Measurements from ENCODE around the gene LRRK1.

The LRRK1 gene

DNA sequence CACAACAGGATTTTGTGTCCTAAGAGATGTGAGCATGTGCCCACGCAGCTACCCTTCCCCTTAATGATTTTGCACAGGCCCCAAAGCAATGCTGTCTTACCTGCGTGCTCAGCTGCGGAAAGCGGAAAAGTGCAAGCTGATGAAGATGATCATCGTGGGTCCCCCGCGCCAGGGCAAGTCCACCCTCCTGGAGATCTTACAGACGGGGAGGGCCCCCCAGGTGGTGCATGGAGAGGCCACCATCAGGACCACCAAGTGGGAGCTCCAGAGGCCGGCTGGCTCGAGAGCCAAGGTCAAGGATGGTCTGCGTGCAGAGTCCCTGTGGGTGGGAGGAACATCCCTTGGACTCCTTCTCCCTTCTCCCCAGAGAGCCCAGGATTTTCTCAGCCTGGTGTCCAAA is 103.1 kb downstream of the LRRK1 start:
- Histone ChIP-seq H3K79me2 (ENCODE audit: control insufficient read depth, low read length) (no peaks in the 10 kb centered on the region), H3K4me1 (ENCODE audit: control insufficient read depth, low read length) (no peaks in the 10 kb centered on the region), H3K36me3 (ENCODE audit: control insufficient read depth, low read length) (peaks cover 100% of the 10 kb centered on the region), H3F3A (ENCODE audit: control insufficient read depth, insufficient read depth) (no peaks in the 10 kb centered on the region), H3K4me2 (ENCODE audit: low read length) (no peak overlapping the region), H3K27ac (ENCODE audit: low read depth, low read length) (no peak overlapping the region), H3K27me3 (ENCODE audit: control insufficient read depth, low read length) (no peaks in the 10 kb centered on the region), H3K9me3 (ENCODE audit: control insufficient read depth, insufficient read depth, low read length) (no peaks in the 10 kb centered on the region), H3K9me2 (replicated peaks; ENCODE audit: control insufficient read depth, low read length) (no peaks in the 10 kb centered on the region), H3K4me3 (ENCODE audit: low read length) (no peak overlapping the region), H4K20me1 (ENCODE audit: control insufficient read depth, insufficient read depth, low read depth, low read length) (no peaks in the 10 kb centered on the region)
- TF ChIP-seq, protein P1, sequence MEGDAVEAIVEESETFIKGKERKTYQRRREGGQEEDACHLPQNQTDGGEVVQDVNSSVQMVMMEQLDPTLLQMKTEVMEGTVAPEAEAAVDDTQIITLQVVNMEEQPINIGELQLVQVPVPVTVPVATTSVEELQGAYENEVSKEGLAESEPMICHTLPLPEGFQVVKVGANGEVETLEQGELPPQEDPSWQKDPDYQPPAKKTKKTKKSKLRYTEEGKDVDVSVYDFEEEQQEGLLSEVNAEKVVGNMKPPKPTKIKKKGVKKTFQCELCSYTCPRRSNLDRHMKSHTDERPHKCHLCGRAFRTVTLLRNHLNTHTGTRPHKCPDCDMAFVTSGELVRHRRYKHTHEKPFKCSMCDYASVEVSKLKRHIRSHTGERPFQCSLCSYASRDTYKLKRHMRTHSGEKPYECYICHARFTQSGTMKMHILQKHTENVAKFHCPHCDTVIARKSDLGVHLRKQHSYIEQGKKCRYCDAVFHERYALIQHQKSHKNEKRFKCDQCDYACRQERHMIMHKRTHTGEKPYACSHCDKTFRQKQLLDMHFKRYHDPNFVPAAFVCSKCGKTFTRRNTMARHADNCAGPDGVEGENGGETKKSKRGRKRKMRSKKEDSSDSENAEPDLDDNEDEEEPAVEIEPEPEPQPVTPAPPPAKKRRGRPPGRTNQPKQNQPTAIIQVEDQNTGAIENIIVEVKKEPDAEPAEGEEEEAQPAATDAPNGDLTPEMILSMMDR (IDR thresholded peaks at IDR 0.05; ENCODE audit: low read depth, low read length, poor library complexity, severe bottlenecking), result no peak
- no peak for TF ChIP-seq EZH2phosphoT487 (IDR thresholded peaks at IDR 0.05; ENCODE audit: borderline replicate concordance, low read length)

DNA sequence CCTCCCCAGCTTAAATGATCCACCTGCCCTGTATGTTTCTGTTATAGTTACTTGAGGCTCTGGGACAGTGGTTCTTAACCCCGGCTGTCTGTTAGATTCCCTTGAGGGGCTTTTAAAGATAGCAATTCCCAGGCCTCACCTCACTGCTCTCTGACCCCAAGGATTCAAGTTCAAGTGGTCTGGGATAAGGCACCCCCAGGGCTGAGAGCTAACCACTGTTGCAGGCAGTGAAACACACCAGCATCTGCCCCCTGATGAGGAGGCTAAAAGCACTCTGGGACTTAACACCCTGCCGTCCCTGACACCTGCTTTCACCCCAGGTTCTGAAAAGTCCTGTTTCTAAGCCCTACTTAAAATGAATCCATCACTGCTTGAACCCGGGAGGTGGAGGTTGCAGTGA is 103.7 kb downstream of the LRRK1 start:
- Histone ChIP-seq H3K9me2 (replicated peaks; ENCODE audit: control insufficient read depth, low read length) (no peaks in the 10 kb centered on the region), H3K4me3 (ENCODE audit: low read length) (no peak overlapping the region), H3K4me2 (ENCODE audit: low read length) (no peak overlapping the region), H3K4me1 (ENCODE audit: control insufficient read depth, low read length) (no peaks in the 10 kb centered on the region), H3K27ac (ENCODE audit: low read depth, low read length) (no peak overlapping the region), H3F3A (ENCODE audit: control insufficient read depth, insufficient read depth) (no peaks in the 10 kb centered on the region), H3K36me3 (ENCODE audit: control insufficient read depth, low read length) (peaks cover 100% of the 10 kb centered on the region), H3K27me3 (ENCODE audit: control insufficient read depth, low read length) (no peaks in the 10 kb centered on the region), H4K20me1 (ENCODE audit: control insufficient read depth, insufficient read depth, low read depth, low read length) (no peaks in the 10 kb centered on the region), H3K79me2 (ENCODE audit: control insufficient read depth, low read length) (no peaks in the 10 kb centered on the region), H3K9me3 (ENCODE audit: control insufficient read depth, insufficient read depth, low read length) (no peaks in the 10 kb centered on the region)
- TF ChIP-seq EZH2phosphoT487 (IDR thresholded peaks at IDR 0.05; ENCODE audit: borderline replicate concordance, low read length), result no peak
- TF ChIP-seq, protein P1 (IDR thresholded peaks at IDR 0.05; ENCODE audit: low read depth, low read length, poor library complexity, severe bottlenecking), result no peak

DNA sequence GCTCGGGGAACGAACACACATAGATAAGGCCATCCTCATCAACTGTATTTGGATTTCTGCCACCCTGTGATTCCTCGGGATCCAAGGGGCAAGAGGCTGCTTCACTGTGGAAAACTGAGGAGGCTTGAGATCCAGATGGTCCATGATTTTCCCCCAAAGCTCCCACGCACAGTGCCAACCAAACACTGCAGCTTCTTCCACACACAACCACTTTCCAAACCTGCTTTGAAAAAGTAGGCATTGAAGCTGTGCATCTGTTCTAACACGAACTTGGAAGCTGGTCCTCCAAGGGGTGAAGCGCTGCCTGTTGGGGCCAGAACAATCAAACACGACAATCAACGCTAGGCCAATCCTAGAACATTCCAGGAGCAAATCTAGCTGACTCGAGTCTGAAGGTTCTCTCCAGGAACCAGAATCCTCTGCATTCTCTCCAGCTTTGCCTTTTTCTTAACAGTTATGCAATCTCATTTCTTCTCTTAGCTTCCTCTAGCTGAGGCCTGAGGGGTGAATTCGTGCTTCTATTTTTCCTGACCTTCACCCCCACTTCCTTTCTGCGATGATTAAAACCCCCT is 104.4 kb downstream of the LRRK1 start:
- Histone ChIP-seq H3K4me3 (ENCODE audit: low read length) (no peak overlapping the region), H3K4me1 (ENCODE audit: control insufficient read depth, low read length) (no peaks in the 10 kb centered on the region), H3K79me2 (ENCODE audit: control insufficient read depth, low read length) (no peaks in the 10 kb centered on the region; the same call in 1 of the 2 replicates), H3K27ac (ENCODE audit: low read depth, low read length) (no peak overlapping the region), H3K4me2 (ENCODE audit: low read length) (no peak overlapping the region), H3K9me2 (replicated peaks; ENCODE audit: control insufficient read depth, low read length) (no peaks in the 10 kb centered on the region), H3K36me3 (ENCODE audit: control insufficient read depth, low read length) (peaks cover 100% of the 10 kb centered on the region), H3K9me3 (ENCODE audit: control insufficient read depth, insufficient read depth, low read length) (no peaks in the 10 kb centered on the region), H3K27me3 (ENCODE audit: control insufficient read depth, low read length) (no peaks in the 10 kb centered on the region), H4K20me1 (ENCODE audit: control insufficient read depth, insufficient read depth, low read depth, low read length) (no peaks in the 10 kb centered on the region), H3F3A (ENCODE audit: control insufficient read depth, insufficient read depth) (no peaks in the 10 kb centered on the region; the same call in 1 of the 2 replicates)
- TF ChIP-seq, protein P1 (IDR thresholded peaks at IDR 0.05; ENCODE audit: low read depth, low read length, poor library complexity, severe bottlenecking), result no peak
- no peak for TF ChIP-seq EZH2phosphoT487 (IDR thresholded peaks at IDR 0.05; ENCODE audit: borderline replicate concordance, low read length)

All from DOHH2 (cell line).